Measurements from ENCODE around the gene RAX2. TPM values are rescaled to one million over a fixed set of nuclear protein-coding genes. Genes with fewer than 3 reads are reported as not detected.

The RAX2 gene
- total RNA-seq, 1 donor from 2014 or later: not detected

DNA sequence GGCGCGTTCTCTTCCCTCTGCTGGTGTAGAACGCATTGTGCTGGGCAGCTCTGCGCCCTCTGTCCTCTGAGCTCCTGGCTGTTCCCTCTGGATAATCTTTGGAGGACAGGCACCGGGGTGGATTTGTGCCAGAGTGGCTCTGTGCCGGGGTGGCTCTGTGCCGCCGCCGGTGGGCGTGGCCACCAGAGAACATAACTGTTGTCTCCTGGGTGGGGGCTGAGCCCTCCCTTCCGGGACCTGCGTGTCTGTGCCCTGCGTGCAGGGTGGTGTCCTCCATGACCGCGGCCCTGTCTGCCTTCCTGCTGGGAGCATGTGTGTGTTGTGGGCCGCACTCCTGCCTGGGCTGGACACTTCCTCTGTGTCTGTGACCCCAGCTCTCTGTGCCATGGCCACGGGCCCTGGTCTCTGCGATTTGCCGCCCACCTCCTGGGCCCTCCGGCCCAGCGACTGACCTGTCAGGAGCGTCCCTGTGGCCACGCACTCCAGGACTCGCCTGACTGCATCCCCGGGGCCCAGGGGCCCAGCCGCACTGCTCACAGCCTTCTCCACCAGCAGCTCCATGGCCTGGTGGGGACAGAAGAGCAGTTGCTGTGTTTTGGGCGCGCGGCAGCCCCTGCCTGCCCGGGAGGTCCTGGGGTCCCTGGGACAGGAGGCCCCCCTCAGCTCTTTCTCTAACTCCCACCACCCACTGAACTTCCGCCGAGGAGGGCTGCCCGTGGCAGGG, 36.6 kb upstream of the RAX2 start:
- Mint-ChIP-seq H3K27ac (no peak overlapping the region), H3K36me3 (ENCODE audit: low read depth) (peaks cover 4% of the 10 kb centered on the region), H3K9me3 (peaks cover 9% of the 10 kb centered on the region), H3K27me3 (ENCODE audit: insufficient read depth) (no peaks in the 10 kb centered on the region), H3K4me3 (no peak overlapping the region), H3K4me1 (ENCODE audit: low read depth) (peaks cover 27% of the 10 kb centered on the region)
- DNase-seq (ENCODE audit: low spot score): no peak
- intact Hi-C loops (cut with micrococcal nuclease): no loop called here

DNA sequence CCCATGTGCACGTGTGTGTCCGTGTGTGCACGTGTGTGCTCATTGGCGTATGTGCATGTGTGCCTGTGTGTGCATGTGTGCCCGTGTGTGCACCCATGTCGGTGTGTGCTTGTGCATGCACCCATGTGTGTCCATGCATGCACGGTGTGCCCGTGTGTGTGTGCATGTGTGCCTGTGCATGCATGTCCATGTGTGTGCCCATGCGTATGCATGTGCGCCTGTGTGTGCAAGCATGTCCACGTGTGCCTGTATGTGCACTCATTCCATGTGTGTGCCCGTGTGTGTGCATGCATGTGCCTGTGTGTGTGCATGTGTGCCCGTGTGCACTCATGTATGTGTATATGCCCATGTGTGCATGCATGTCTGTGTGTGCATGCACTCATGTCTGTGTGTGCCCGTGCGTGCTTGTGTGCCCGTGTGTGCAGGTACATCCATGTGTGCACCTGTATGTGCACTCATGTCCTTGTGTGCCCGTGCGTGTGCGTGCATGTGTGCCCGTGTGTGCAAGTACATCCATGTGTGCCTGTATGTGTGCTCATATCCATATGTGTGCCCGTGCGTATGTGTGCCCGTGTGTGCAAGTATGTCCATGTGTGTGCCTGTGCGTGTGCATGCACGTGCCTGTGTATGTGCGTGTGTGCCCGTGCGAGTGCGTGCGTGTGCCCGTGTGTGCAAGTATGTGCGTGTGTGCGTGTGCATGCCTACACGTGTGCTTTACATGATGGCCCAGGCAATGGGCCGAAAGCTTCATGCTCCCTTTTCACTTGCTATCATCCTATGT, 35.7 kb upstream of the RAX2 start:
- peaks cover 4% of the 10 kb centered on the region for H3K36me3 Mint-ChIP-seq (ENCODE audit: low read depth)
- H3K27ac Mint-ChIP-seq: peak overlapping the region; percentile 4
- H3K27me3 Mint-ChIP-seq (ENCODE audit: insufficient read depth): no peaks in the 10 kb centered on the region
- H3K4me3 Mint-ChIP-seq: no peak overlapping the region
- H3K9me3 Mint-ChIP-seq: peaks cover 9% of the 10 kb centered on the region
- intact Hi-C loops (cut with micrococcal nuclease): no loop called here
- no peak for DNase-seq (ENCODE audit: low spot score)
- H3K4me1 Mint-ChIP-seq (ENCODE audit: low read depth): peaks cover 18% of the 10 kb centered on the region

DNA sequence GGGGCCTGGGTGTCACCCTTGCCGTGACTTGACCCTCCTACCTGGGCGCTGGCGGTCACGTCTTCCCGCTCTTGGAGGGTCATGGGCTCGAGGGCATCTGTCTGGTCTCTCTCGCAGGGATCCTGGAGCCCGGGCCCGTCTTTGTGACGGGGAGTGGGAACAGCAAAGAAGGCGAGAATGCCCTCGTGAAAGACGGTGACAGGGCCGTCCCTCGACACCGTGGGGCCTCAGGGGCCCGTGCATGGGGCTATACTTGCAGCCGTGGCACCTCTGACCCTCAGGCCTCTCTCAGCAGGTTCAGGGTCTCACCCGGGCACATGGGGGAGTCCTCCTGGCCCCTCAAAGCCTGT, 35.1 kb upstream of the RAX2 start:
- Mint-ChIP-seq H3K4me1 (ENCODE audit: low read depth) (peaks cover 12% of the 10 kb centered on the region), H3K27me3 (ENCODE audit: insufficient read depth) (no peaks in the 10 kb centered on the region), H3K36me3 (ENCODE audit: low read depth) (no peaks in the 10 kb centered on the region), H3K27ac (no peak overlapping the region), H3K9me3 (peaks cover 5% of the 10 kb centered on the region), H3K4me3 (no peak overlapping the region)
- intact Hi-C loops (cut with micrococcal nuclease): no loop called here
- DNase-seq (ENCODE audit: low spot score): no peak

DNA sequence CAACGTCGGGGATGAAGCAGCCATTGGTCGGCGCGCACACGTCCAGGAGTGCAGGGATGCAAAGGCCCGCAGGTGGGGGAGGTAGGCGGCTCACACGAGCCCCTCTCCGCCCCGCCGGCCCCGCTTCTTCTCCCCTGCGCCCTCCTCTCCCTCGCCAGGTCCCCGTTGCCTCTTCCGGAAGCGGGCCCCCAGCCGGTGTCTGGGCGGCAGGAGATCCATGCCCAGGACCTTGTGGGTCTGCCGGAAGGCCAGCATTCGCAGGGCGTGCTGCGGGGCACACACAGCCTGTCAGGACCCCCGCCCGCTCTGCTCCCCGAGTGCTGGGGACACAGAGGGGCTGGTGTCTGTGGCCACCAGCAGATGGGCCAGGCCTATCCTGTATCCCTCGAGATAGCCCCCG, 33.8 kb upstream of the RAX2 start:
- Mint-ChIP-seq H3K27me3 (ENCODE audit: insufficient read depth) (peaks cover 2% of the 10 kb centered on the region), H3K4me3 (no peak overlapping the region), H3K9me3 (peaks cover 5% of the 10 kb centered on the region), H3K27ac (no peak overlapping the region), H3K36me3 (ENCODE audit: low read depth) (no peaks in the 10 kb centered on the region), H3K4me1 (ENCODE audit: low read depth) (peaks cover 18% of the 10 kb centered on the region)
- DNase-seq (ENCODE audit: low spot score): no peak
- intact Hi-C loops (cut with micrococcal nuclease): no loop called here

DNA sequence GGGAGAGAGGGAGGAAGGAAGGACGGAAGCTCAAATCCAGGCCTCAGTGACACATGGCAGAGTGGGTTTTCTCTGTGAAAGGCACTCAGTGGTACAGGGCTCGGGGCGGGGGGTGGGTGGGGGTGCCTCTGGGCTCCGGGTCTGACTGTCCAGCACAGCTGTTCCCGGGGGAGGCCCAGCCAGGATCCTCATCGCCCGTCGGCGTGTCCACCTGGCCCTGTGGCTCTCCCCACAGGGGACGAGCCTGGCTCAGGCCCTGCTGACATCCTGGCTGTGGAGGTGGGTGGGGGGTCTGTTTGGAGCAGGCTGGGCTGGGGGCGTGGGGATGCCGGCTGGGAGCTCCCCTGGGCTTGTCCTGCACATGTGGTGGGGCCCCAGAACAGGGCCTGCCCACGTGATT, 32.4 kb upstream of the RAX2 start:
- H3K36me3 Mint-ChIP-seq (ENCODE audit: low read depth): no peaks in the 10 kb centered on the region
- peaks cover 7% of the 10 kb centered on the region for H3K27me3 Mint-ChIP-seq (ENCODE audit: insufficient read depth)
- intact Hi-C loops (cut with micrococcal nuclease): no loop called here
- no peak for DNase-seq (ENCODE audit: low spot score)
- peaks cover 5% of the 10 kb centered on the region for H3K9me3 Mint-ChIP-seq
- H3K27ac Mint-ChIP-seq: no peak overlapping the region
- no peak overlapping the region for H3K4me3 Mint-ChIP-seq
- H3K4me1 Mint-ChIP-seq (ENCODE audit: low read depth): peaks cover 18% of the 10 kb centered on the region

DNA sequence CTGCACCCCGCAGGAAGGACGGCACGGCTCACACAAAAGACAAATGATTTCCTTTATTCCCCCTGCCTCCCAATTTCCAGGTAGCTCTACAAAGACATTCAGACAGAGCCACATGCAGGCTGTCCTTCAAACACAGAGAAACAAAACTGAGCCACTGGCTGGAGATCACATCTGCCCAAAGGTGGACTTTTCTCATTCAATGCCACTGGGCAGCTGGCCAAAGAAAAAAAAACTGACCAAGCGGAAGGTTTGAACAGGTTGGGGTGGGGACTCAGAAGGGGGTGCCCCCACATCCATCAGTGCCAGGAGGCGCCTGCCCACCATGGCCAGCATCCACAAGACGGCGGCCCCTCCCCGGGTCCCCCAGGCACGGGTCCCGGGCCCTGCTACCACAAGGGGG, 32.0 kb upstream of the RAX2 start:
- peaks cover 2% of the 10 kb centered on the region for H3K36me3 Mint-ChIP-seq (ENCODE audit: low read depth)
- no peak overlapping the region for H3K27ac Mint-ChIP-seq
- H3K4me3 Mint-ChIP-seq: no peak overlapping the region
- intact Hi-C loops (cut with micrococcal nuclease): no loop called here
- H3K9me3 Mint-ChIP-seq: peaks cover 5% of the 10 kb centered on the region
- no peak for DNase-seq (ENCODE audit: low spot score)
- peaks cover 7% of the 10 kb centered on the region for H3K27me3 Mint-ChIP-seq (ENCODE audit: insufficient read depth)
- H3K4me1 Mint-ChIP-seq (ENCODE audit: low read depth): peaks cover 22% of the 10 kb centered on the region

DNA sequence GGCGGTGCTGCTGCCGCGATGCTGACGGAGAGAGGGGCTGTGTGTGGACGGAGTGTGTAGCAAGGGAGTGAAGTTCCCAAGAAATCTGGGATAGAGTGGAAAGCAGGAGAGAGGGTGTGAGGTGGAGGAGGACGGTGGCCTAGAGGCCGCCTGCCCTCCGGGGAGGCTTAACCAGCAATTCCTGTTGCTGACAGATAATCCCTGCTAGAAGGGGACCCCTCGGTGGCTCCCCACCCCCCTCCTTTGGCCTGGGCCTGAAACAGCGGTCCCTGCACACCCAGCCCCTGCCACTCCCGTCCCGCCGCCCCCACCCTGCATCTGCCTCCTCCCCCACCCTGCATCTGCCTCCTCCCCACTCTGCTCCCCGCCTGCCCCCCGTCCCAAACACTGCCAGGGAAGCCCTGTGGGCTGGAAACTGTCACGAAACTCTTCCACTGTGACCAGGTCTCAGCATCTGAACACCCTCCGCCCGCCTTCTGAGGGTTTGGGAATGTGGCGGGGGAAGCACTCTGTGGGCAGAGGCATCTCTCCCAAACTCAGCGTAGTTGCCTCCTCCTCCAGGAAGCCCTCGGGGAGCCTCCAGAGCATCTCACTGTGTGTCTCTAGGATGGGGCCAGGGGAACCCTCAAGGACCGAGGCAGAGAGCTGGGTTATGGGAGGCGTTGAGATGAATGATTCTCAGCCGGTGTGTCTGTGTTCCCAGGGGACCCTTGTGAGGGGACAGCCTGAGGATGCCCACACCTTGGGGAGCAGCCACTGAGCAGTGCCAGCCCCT, 31.3 kb upstream of the RAX2 start:
- H3K4me1 Mint-ChIP-seq (ENCODE audit: low read depth): peaks cover 24% of the 10 kb centered on the region
- peaks cover 2% of the 10 kb centered on the region for H3K36me3 Mint-ChIP-seq (ENCODE audit: low read depth)
- H3K9me3 Mint-ChIP-seq: peaks cover 4% of the 10 kb centered on the region
- H3K4me3 Mint-ChIP-seq: no peak overlapping the region
- intact Hi-C loops (cut with micrococcal nuclease): no loop called here
- no peak overlapping the region for H3K27ac Mint-ChIP-seq
- DNase-seq (ENCODE audit: low spot score): no peak
- H3K27me3 Mint-ChIP-seq (ENCODE audit: insufficient read depth): peaks cover 7% of the 10 kb centered on the region

DNA sequence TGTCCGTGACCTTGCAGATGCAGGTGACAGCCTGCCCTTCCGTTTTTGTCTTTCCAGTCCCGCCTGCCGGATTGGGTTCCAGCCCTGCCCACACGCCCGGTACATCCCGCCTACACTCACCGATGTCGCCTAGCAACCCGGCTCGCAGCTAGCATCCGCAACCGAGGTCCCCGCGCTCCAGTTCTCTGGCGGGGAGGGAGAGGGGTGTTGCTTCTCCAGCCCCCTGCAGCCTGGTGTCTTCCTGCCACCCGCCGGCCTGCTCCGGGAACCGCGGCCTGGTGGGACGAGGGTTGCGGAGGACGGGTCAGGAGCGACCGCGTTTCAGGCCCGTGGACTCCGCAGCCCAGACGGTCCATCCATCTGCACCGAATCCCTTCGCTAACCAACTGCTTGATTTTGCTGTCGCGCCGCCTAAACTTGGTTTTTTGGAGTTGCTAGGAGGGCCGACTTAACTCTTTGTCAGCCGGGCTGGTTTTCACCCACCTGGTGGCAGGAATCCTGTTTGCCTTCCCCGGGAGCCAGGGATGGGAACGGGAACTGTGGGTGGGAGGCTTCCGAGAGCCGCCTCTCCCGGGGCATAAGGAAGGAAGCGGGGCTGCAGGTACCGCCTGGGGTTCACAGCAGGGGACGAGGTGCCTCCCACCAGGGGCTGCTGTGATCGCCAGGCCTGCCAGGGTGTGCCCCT, 29.5 kb upstream of the RAX2 start:
- peaks cover 9% of the 10 kb centered on the region for H3K9me3 Mint-ChIP-seq
- peaks cover 5% of the 10 kb centered on the region for H3K36me3 Mint-ChIP-seq (ENCODE audit: low read depth)
- peak; percentile 58 for DNase-seq (ENCODE audit: low spot score)
- intact Hi-C loops (cut with micrococcal nuclease): loop anchor here (1.0 kb wide), 1 partner anchor 11 kb away; no protein-coding TSS in a partner anchor
- peak overlapping the region; percentile 52 for H3K27ac Mint-ChIP-seq
- H3K4me1 Mint-ChIP-seq (ENCODE audit: low read depth): peaks cover 27% of the 10 kb centered on the region
- H3K4me3 Mint-ChIP-seq: peak overlapping the region; percentile 26
- peaks cover 7% of the 10 kb centered on the region for H3K27me3 Mint-ChIP-seq (ENCODE audit: insufficient read depth)

DNA sequence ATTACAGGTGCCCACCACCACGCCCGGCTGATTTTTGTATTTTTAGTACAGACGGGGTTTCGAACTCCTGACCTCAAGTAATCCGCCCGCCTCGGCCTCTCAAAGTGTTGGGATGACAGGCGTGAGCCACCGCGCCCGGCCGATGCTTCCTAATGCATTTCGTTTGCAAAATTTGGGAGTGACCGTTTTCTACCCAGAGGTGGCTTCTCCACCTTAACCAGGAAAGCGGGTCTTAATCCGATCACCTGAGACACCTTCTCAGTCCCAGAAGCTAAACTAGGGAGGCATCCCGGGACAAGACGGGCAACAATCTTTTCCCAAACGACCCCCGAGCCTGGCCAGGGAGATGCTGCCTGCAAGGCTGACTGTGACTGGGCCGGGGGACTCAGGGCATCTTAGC, 29.0 kb upstream of the RAX2 start:
- Mint-ChIP-seq H3K9me3 (peaks cover 14% of the 10 kb centered on the region), H3K4me3 (peak overlapping the region; percentile 26), H3K27me3 (ENCODE audit: insufficient read depth) (peaks cover 7% of the 10 kb centered on the region), H3K36me3 (ENCODE audit: low read depth) (peaks cover 5% of the 10 kb centered on the region), H3K27ac (no peak overlapping the region), H3K4me1 (ENCODE audit: low read depth) (peaks cover 25% of the 10 kb centered on the region)
- DNase-seq (ENCODE audit: low spot score): no peak
- intact Hi-C loops (cut with micrococcal nuclease): loop anchor here (1.0 kb wide), 1 partner anchor 11 kb away; no protein-coding TSS in a partner anchor

DNA sequence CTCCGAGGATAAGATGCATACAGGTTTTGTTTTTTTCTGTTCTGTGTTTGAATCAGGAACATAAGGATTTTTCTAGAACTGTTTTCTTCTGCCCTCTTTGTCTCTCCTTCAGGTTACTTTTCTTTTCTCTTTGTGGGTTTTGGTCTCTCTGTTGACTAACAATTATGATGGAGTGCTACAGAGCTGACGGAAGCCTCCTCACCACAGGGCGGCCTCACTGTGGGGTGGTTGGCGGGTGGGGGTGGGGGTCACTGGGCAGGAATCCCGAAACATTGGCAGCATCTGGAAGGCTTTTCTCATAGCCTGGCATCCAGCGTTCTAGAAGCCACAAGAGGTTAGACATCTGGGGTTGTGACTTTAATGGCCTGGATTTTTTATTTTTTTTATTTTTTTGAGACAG, 26.1 kb upstream of the RAX2 start:
- H3K36me3 Mint-ChIP-seq (ENCODE audit: low read depth): peaks cover 5% of the 10 kb centered on the region
- DNase-seq (ENCODE audit: low spot score): peak; percentile 21
- peak overlapping the region; percentile 67 for H3K27ac Mint-ChIP-seq
- peaks cover 7% of the 10 kb centered on the region for H3K27me3 Mint-ChIP-seq (ENCODE audit: insufficient read depth)
- peaks cover 15% of the 10 kb centered on the region for H3K9me3 Mint-ChIP-seq
- H3K4me3 Mint-ChIP-seq: peak overlapping the region; percentile 55
- H3K4me1 Mint-ChIP-seq (ENCODE audit: low read depth): peaks cover 18% of the 10 kb centered on the region
- intact Hi-C loops (cut with micrococcal nuclease): loop anchor here (1.0 kb wide), 1 partner anchor 37 kb away; the partner anchor contains the start of gene APBA3

DNA sequence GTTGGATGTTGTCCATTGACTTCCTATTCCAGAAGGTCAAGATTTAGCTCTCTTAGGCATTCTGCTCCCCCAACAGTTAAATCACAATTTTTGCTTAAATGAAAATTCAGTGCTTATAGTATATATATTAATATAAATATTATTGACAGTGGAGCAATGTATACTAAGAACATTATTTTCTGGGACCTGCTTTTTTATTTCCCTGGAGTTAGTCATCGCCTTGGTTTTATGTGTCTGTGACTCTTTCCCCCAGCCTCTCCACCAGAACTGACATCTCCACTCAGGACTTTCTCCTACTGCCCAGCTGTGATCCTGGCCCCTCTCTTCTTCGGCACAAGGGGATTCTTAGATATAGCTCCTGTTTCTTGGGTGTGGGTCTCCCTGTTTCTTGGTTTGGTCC, 24.3 kb upstream of the RAX2 start:
- DNase-seq (ENCODE audit: low spot score): no peak
- Mint-ChIP-seq H3K9me3 (peaks cover 18% of the 10 kb centered on the region), H3K27me3 (ENCODE audit: insufficient read depth) (peaks cover 8% of the 10 kb centered on the region), H3K27ac (no peak overlapping the region), H3K4me3 (no peak overlapping the region), H3K4me1 (ENCODE audit: low read depth) (peaks cover 16% of the 10 kb centered on the region), H3K36me3 (ENCODE audit: low read depth) (peaks cover 5% of the 10 kb centered on the region)
- intact Hi-C loops (cut with micrococcal nuclease): loop anchor here (1.0 kb wide), 1 partner anchor 22 kb away; no protein-coding TSS in a partner anchor

DNA sequence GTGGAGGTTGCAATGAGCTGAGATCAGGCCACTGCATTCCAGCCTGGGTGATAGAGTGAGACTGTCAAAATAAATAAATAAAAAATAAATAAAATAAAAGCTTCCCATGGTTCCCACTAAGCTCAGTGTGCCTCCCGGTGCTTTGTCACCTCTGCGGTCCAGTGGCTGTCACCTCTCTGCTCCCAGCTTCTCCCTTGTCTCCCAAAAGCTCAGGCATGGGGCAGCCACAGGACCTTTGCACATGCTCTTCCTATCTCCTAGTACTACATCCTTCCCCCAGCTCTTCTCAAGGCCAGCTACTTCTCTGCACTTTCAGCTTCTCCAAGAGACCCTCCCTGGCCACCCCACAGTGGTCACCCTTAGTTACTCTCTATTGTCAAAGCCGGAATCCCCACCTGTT, 21.8 kb upstream of the RAX2 start:
- Mint-ChIP-seq H3K27me3 (ENCODE audit: insufficient read depth) (peaks cover 5% of the 10 kb centered on the region), H3K9me3 (peaks cover 18% of the 10 kb centered on the region), H3K36me3 (ENCODE audit: low read depth) (peaks cover 3% of the 10 kb centered on the region), H3K4me3 (no peak overlapping the region), H3K4me1 (ENCODE audit: low read depth) (peaks cover 6% of the 10 kb centered on the region), H3K27ac (no peak overlapping the region)
- intact Hi-C loops (cut with micrococcal nuclease): no loop called here
- no peak for DNase-seq (ENCODE audit: low spot score)
